K562 (cell line): ENCODE results near the gene GPHN. TPM values are rescaled to one million over a fixed set of nuclear protein-coding genes. Genes with fewer than 3 reads are reported as not detected.
"Not testable (repeated sequence)": the region's sequence is repeated elsewhere in the genome, so short reads cannot be mapped to it uniquely, and the experiment has no call there.

ENCODE experiments used
- ATAC-seq: fragments of 200-7000 bp; cut with Tn5 transposase; 3 replicates; pipeline ENCODE4 v1.9.1; 2020; ENCODE audit warnings: moderate library complexity
- BruUV-seq: library from RNA; stranded (reverse); fragments of 400-500 nt; replicated peaks from 2 replicates; lab custom pipeline; 2021; lab: Mats Ljungman, UMichigan
- CTCF ChIA-PET: fragments of 300-600 bp; formaldehyde crosslinking; extraction: SDS; loops from one replicate; lab custom pipeline; 2021; ENCODE audit warnings: low intra/inter-chr PET ratio; lab: Yijun Ruan, JAX
- POLR2A ChIA-PET: fragments of 300-600, 350-650 bp; sonication (Branson Sonifier 250); formaldehyde crosslinking; extraction: SDS; loops from one replicate; lab custom pipeline; 2021; ENCODE audit warnings: antibody characterized with exemption, inconsistent platforms; lab: Yijun Ruan, JAX
- DNase-seq, 4 experiments: peaks; one replicate each; pipeline versions ENCODE4 v3.0.0 to v3.0.0-alpha.2; 2011 to 2018; ENCODE audit warnings: low spot score in 3 of 4, mixed read lengths in 3 of 4; ENCODE audit errors: extremely low read depth in 1 of 4
- FAIRE-seq: peaks from 2 replicates; lab custom pipeline; 2011; peaks lifted over from hg19 to GRCh38; lab: Jason Lieb, UNC
- H2AFZ ChIP-seq: 2 replicates; pipeline ENCODE4 v1.6.0; 2011; ENCODE audit warnings: low read depth, low read length, control low read depth, inconsistent platforms
- H3K27ac ChIP-seq: fragments of 200-600 bp; 3 replicates; pipeline ENCODE4 v1.8.0; 2011; ENCODE audit warnings: low read depth, mild to moderate bottlenecking, control low read depth, inconsistent platforms, low read length, moderate library complexity, mixed read lengths; ENCODE audit errors: extremely low read depth
- H3K27me3 ChIP-seq, 2 experiments: fragments of 300-600 bp in 1 of 2; 2 replicates in 1 of 2; 3 replicates in 1 of 2; pipeline versions ENCODE4 v1.6.0 to v1.8.0; 2011; ENCODE audit warnings: inconsistent platforms in 2 of 2, low read length in 2 of 2, mild to moderate bottlenecking in 1 of 2, mixed read lengths in 1 of 2, moderate library complexity in 1 of 2; ENCODE audit not compliant: control insufficient read depth in 2 of 2, insufficient read depth in 2 of 2
- H3K36me3 ChIP-seq: fragments of 300-600 bp; 3 replicates; pipeline ENCODE4 v1.8.0; 2011; ENCODE audit warnings: mild to moderate bottlenecking, low read length, inconsistent platforms; ENCODE audit not compliant: control insufficient read depth, insufficient read depth
- H3K4me1 ChIP-seq, 2 experiments: fragments of 200-600 bp in 1 of 2; replicated peaks in 1 of 2; 2 replicates in 1 of 2; 3 replicates in 1 of 2; pipeline versions ENCODE4 v1.5.1 to v1.8.0; 2011; ENCODE audit warnings: inconsistent platforms in 2 of 2, low read length in 2 of 2, mild to moderate bottlenecking in 1 of 2, mixed read lengths in 1 of 2, moderate library complexity in 1 of 2; ENCODE audit not compliant: control insufficient read depth in 2 of 2, insufficient read depth in 2 of 2
- H3K4me2 ChIP-seq: 2 replicates; pipeline ENCODE4 v1.6.1; 2011; ENCODE audit warnings: low read length, control low read depth, inconsistent platforms, mixed read lengths; ENCODE audit not compliant: insufficient read depth
- H3K4me3 ChIP-seq: fragments of 200-600 bp; sonication (generic), shearing (Covaris generic); 2 replicates; pipeline ENCODE4 v1.5.1; 2016; ENCODE audit warnings: control low read depth, inconsistent platforms
- H3K79me2 ChIP-seq: fragments of 200-600 bp; 3 replicates; pipeline ENCODE4 v1.8.0; 2011; ENCODE audit warnings: low read length, inconsistent platforms; ENCODE audit not compliant: control insufficient read depth, insufficient read depth
- H3K9ac ChIP-seq, 2 experiments: 2 replicates each; pipeline versions ENCODE4 v1.6.0 to v1.6.1; 2011; ENCODE audit warnings: low read depth in 2 of 2, low read length in 2 of 2, control low read depth in 1 of 2, inconsistent platforms in 1 of 2, mild to moderate bottlenecking in 1 of 2, mixed read lengths in 1 of 2; ENCODE audit not compliant: insufficient read depth in 1 of 2
- H3K9me1 ChIP-seq: one replicate; pipeline ENCODE4 v1.6.0; 2011; ENCODE audit warnings: inconsistent platforms, mild to moderate bottlenecking, low read length, moderate library complexity; ENCODE audit not compliant: control insufficient read depth, insufficient read depth
- H3K9me3 ChIP-seq: replicated peaks from 2 replicates; pipeline ENCODE4 v1.5.1; 2011; ENCODE audit warnings: low read depth, low read length, inconsistent platforms; ENCODE audit not compliant: control insufficient read depth, insufficient read depth
- H4K20me1 ChIP-seq: replicated peaks from 2 replicates; pipeline ENCODE4 v1.6.1; 2011; ENCODE audit warnings: low read length, inconsistent platforms, mixed read lengths; ENCODE audit not compliant: control insufficient read depth, insufficient read depth
- NR0B1 ChIP-seq: fragments of 450-650 bp; IDR thresholded peaks from one replicate; pipeline ENCODE4 v1.6.1; 2018; ENCODE audit warnings: mild to moderate bottlenecking, moderate library complexity; ENCODE audit not compliant: partially characterized antibody
- RAD21 ChIP-seq, 2 experiments: fragments of 250-450 bp in 1 of 2; fragments of 450-650 bp in 1 of 2; sonication (Bioruptor Pico) in 1 of 2; formaldehyde crosslinking in 1 of 2; IDR thresholded peaks in 1 of 2; conservative IDR thresholded peaks in 1 of 2; 2 replicates each; pipeline versions ENCODE4 v1.4.0 to v1.8.0; 2020 to 2022; ENCODE audit warnings: mild to moderate bottlenecking in 2 of 2, moderate library complexity in 1 of 2
- TCF7L2 ChIP-seq: fragments of 150-350 bp; IDR thresholded peaks from 2 replicates; pipeline ENCODE4 v1.6.1; 2016; ENCODE audit warnings: low read depth, mild to moderate bottlenecking, low read length, moderate library complexity
- ZC3H4 ChIP-seq: sonication (generic); formaldehyde crosslinking; IDR thresholded peaks from 2 replicates; pipeline ENCODE4 v1.9.0; 2021; ENCODE audit warnings: missing genetic modification reagents, borderline replicate concordance
- WGBS: fragments of 100-300 bp; shearing (Covaris generic); methylation state at CpG from one replicate; pipeline ENCODE4 v1.1.6; 2016; ENCODE audit warnings: low coverage, mixed read lengths; ENCODE audit not compliant: insufficient coverage; ENCODE audit errors: missing lambda C conversion rate; 5-methylcytosine and 5-hydroxymethylcytosine counted together
- in situ Hi-C: fragments of 300-500 bp; cut with MboI; formaldehyde crosslinking; loops from 4 replicates; pipeline ENCODE4 v1.15.0; 2018; ENCODE audit warnings: inconsistent platforms, mixed read lengths
- intact Hi-C: fragments of 100-400 bp; cut with micrococcal nuclease; formaldehyde crosslinking; loops from 2 replicates; pipeline ENCODE4 v1.14.2; 2022
- polyA plus RNA-seq, 8 experiments: library from polyadenylated mRNA; depleted of rRNA in 4 of 8; stranded (reverse) in 5 of 8; unstranded in 3 of 8; fragments of >200 nt; fragmentation: Nextera tagmentation in 2 of 8; fragmentation: Illumina TruSeq in 1 of 8; extraction: Ambion mirVana in 2 of 8; extraction: Trizol in 1 of 8; gene quantifications; 2 replicates each; pipeline versions ENCODE4 v1.2.1 to v1.2.3, GENCODE V29; 2011 to 2014; ENCODE audit warnings: inconsistent platforms in 1 of 8, missing spikeins in 1 of 8
- total RNA-seq, 7 experiments: library from RNA; depleted of rRNA in 6 of 7; stranded (reverse); fragments of >200 nt in 6 of 7; fragmentation: Illumina TruSeq in 2 of 7; extraction: Trizol in 2 of 7; gene quantifications; 2 replicates each; pipeline versions ENCODE4 v1.2.1 to v1.2.3, GENCODE V29; 2011 to 2021; ENCODE audit warnings: low replicate concordance in 1 of 7
- TF ChIP-seq, protein P1 (sequence below): sonication (generic); formaldehyde crosslinking; IDR thresholded peaks from 2 replicates; pipeline ENCODE4 v1.8.0; 2022; ENCODE audit warnings: mild to moderate bottlenecking, missing genetic modification reagents
- TF ChIP-seq, protein P2 (sequence below): fragments of 450-650 bp; formaldehyde crosslinking; IDR thresholded peaks from 2 replicates; pipeline ENCODE4 v1.4.0; 2022; ENCODE audit warnings: missing genetic modification characterization

The GPHN gene
- total and polyA plus RNA-seq, 9 of the 15 experiments (the other 6 are each of a cell fraction or from before 2014, with no cell fraction given): 5.9 to 16.0 (median 11.4) TPM

GRCh38 chr14:66724996-66725395 lies 217.0 kb downstream of the GPHN start:
- no peaks in the 10 kb centered on the region for H3K9me3 ChIP-seq
- H3K27ac ChIP-seq: no peak overlapping the region
- no TSS peak for BruUV-seq
- ChIA-PET CTCF (no interaction called here), POLR2A (no interaction called here)
- 8% methylated on average over 1 of the region's 1 CpG for WGBS
- no peaks in the 10 kb centered on the region for H3K36me3 ChIP-seq
- FAIRE-seq (no peak), DNase-seq (no peak), ATAC-seq (no peak)
- in situ Hi-C loops: no loop called here
- H3K4me3 ChIP-seq: no peak overlapping the region
- H3K27me3 ChIP-seq: no peaks in the 10 kb centered on the region
- H3K9ac ChIP-seq: no peak overlapping the region
- no peaks in the 10 kb centered on the region for H3K9me1 ChIP-seq
- TF ChIP-seq RAD21 (CRISPR knock-in tag; conservative IDR thresholded peaks at IDR 0.05 in 1 of 2, IDR thresholded peaks at IDR 0.05 in 1 of 2) (no peak), ZC3H4 (CRISPR knock-in tag) (no peak), TCF7L2 (no peak), NR0B1 (no peak)
- TF ChIP-seq, protein P1, sequence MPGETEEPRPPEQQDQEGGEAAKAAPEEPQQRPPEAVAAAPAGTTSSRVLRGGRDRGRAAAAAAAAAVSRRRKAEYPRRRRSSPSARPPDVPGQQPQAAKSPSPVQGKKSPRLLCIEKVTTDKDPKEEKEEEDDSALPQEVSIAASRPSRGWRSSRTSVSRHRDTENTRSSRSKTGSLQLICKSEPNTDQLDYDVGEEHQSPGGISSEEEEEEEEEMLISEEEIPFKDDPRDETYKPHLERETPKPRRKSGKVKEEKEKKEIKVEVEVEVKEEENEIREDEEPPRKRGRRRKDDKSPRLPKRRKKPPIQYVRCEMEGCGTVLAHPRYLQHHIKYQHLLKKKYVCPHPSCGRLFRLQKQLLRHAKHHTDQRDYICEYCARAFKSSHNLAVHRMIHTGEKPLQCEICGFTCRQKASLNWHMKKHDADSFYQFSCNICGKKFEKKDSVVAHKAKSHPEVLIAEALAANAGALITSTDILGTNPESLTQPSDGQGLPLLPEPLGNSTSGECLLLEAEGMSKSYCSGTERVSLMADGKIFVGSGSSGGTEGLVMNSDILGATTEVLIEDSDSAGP (CRISPR knock-in tag): no peak
- TF ChIP-seq, protein P2, sequence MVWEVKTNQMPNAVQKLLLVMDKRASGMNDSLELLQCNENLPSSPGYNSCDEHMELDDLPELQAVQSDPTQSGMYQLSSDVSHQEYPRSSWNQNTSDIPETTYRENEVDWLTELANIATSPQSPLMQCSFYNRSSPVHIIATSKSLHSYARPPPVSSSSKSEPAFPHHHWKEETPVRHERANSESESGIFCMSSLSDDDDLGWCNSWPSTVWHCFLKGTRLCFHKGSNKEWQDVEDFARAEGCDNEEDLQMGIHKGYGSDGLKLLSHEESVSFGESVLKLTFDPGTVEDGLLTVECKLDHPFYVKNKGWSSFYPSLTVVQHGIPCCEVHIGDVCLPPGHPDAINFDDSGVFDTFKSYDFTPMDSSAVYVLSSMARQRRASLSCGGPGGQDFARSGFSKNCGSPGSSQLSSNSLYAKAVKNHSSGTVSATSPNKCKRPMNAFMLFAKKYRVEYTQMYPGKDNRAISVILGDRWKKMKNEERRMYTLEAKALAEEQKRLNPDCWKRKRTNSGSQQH (CRISPR knock-in tag): no peak
- H3K4me1 ChIP-seq: no peaks in the 10 kb centered on the region
- no peaks in the 10 kb centered on the region for H3K79me2 ChIP-seq
- no peak overlapping the region for H3K4me2 ChIP-seq
- H2AFZ ChIP-seq: no peak overlapping the region
- no peaks in the 10 kb centered on the region for H4K20me1 ChIP-seq
- intact Hi-C loops: no loop called here

DNA sequence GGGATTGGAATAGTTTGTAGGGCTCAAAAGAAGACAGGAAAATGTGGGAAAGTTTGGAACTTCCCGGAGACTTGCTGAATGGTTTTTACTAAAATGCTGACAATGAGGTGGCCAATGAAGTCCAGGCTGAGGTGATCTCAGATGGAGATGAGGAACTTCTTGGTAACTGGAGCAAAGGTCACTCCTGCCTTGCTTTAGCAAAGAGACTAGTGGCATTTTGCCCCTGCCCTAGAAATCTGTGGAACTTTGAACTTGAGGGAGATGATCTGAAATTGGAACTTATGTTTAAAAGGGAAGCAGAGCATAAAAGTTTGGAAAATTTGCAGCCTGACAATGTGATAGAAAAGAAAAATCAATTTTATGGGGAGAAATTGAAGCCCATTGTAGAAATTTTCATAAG lies 223.4 kb downstream of the GPHN start:
- intact Hi-C loops, POLR2A ChIA-PET, H3K36me3 ChIP-seq: not testable (repeated sequence)

More for the DNA sequence above, 223.4 kb downstream of the GPHN start:
- H2AFZ ChIP-seq, H3K27ac ChIP-seq, DNase-seq, BruUV-seq, in situ Hi-C loops, H3K79me2 ChIP-seq, H3K9me1 ChIP-seq, H3K4me2 ChIP-seq, H3K27me3 ChIP-seq, H4K20me1 ChIP-seq, H3K9me3 ChIP-seq, FAIRE-seq, ATAC-seq, H3K4me1 ChIP-seq, H3K4me3 ChIP-seq, H3K9ac ChIP-seq: not testable (repeated sequence)
- CTCF ChIA-PET: interaction anchor here (0.6 kb wide), 1 partner anchor 578 kb away, joined by 4 read pairs; no protein-coding TSS in a partner anchor
- 71% methylated on average over 1 of the region's 1 CpG for WGBS
